NCI-H510A (cell line): ENCODE results near the gene ZNF343.

ENCODE experiments used
- DNase-seq: peaks from one replicate; lab custom pipeline; 2025; lab: John Stamatoyannopoulos, UW

Gene ZNF343

DNA sequence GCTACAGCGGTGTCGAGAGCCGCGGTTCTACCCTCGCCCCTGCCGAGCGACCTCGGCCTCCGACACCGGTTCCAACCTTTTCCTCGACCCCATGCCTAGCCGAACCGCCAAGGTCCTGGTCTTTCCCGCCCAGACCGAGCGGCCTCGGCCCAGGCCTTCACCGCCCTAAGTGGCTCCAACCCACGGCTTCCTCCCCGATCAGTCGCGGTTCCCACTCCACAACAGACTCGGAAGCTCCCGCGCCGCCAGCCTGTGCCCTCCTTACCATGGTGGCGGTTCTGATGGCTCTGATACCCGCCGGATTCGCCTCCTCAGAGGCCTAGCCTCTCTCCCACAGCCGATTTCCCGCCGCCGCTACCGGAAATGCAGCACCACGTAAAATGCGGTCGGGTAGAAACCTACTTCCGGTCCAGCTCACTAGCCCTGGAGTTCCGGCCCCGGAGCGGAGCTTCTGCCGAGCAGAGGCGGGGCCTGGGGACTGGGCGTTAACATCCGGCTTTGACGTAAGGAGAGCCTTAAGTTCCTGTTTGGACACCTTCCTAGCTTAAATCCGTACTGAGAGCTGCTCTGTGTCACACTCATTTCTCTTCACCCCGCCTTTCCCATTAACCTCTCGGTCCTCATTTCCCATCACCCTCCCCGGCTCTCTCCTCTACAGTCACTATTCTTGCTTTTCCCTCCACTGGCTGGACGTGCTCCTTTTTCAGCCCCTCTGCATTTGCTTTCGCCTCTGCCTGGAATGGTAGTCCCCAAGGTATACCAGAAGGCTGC lies 38.1 kb downstream of the ZNF343 start, which contains the start of gene SNRPB:
Gene SNRPB (minus strand): TSS at position 367 of the 771 bp plus-strand sequence. CDS start 99 bp downstream, at position 268.
- DNase-seq = peak; percentile 97

DNA sequence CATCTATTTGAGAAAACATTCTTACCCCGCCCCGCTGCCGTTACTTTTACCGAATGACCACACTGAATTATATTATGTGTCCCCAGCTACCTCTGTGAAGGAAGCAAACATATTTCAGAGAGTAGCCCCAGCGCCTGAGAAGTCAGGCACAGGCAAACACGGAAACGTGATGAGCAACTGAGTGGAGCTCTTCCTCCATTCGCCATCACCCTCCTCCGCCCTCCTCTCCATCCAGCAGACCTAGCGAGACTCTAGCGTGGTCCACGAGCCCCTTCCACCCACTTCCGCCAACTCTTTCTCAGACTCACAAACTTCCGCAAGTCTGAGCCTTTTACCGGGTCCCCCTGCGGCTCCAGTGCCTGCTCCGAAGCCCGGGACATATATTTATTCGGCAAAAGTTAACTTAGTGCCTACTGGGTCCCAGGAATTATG lies 38.7 kb downstream of the ZNF343 start:
- DNase-seq = peak; percentile 39

DNA sequence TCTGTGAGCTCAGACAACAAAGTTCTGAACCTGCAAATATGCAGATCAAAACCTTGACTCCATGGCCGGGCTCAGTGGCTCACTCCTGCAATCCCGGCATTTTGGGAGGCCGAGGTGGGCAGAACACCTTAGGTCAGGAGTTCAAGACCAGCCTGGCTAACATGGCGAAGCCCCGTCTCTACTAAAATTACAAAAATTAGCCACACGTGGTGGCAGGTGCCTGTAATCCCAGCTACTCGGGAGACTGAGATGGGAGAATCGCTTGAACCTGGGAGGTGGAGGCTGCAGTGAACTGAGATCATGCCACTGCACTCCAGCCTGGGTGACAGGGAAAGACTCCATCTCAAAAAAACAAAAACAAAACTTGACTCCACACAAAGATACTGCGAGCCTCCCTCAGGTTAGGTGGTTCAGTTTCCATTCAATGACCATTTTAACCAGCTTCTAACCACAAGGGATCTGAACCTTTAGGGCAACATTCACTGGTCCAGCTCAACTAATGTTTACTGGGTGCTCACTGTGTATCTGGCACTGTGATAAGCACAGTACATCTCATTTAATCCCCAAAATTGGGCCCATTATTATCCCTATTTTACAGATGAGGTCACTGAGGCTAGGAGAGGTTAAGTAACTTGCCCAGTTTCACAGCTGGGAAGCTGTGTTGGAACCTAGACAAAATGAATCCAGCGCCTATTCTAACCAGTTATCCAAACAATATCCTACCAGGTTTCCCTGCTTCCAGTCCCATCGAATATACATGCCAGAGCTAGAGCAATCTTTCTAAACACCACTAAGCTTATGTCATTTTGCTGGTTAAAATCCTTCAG lies 39.9 kb downstream of the ZNF343 start:
- no peak for DNase-seq

DNA sequence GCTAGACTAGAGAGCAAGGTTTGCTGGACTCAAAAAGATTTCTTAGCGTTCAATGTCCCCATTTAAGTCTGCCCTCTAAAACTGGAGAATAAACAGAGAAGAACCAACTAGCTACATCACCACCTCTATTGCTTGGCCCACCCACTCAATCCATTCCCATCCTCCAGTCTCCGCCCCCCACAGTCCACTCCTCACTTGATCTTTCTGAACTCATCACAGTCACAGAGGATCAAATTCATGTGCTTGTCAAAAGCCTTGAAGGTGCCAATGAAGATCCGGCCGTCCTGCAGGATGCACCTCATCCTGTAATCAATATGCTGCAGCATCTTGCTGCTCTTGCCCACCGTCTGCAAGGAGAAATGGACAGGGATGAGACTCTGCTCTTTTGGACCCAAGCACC lies 41.3 kb downstream of the ZNF343 start:
- no peak for DNase-seq

DNA sequence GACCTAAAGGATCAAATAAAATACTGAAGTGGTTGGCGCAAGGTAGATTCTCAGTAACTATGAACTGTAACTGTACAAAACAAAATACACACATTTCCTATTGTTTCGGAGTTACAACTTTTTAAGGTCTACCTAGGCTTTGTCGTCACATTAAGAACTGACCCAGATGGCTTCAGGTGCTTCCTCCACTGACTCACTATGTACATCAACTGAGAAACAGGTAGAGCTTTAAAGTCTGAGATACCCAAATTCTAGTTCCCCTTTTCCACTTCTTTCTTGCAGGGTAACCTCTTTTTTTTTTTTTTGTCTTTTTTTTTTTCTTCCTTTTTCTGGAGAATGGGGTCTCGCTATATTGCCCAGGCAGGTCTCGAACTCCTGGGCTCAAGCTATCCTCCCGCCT lies 43.6 kb downstream of the ZNF343 start:
- DNase-seq = no peak

DNA sequence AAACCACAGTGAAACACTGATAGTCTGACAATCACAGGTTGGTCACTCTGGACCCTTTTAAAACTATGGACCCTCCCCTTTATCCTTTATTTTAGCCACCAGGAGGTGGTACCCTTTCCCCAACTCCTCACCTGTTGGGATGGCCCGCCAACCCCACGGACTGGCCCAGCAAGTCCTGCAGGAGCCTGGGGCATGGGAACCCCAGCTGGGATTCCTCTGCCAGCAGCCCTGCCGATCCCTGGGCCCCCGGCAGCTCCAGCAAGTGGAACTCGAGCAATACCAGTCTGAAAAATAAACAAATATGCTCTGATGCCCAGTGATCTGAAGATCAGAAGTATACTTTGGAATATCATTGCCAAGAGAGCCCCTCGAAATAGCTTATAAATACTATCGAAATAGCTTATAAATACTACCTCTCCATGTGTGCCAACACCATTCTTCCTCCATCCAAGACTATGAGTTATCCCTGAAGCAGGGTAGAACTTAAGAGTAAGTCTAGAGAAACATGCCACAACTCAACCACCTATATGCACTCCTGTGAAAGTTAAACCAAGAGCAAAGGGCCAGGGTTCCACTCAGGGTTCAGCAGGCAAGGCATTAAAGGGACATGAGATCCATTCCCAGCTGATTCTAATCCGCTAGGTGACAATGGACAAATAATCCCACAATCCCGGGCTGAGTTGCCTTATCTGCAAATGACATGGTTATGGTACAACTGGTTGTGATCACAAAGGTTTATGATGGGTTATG lies 44.9 kb downstream of the ZNF343 start:
- DNase-seq = no peak

DNA sequence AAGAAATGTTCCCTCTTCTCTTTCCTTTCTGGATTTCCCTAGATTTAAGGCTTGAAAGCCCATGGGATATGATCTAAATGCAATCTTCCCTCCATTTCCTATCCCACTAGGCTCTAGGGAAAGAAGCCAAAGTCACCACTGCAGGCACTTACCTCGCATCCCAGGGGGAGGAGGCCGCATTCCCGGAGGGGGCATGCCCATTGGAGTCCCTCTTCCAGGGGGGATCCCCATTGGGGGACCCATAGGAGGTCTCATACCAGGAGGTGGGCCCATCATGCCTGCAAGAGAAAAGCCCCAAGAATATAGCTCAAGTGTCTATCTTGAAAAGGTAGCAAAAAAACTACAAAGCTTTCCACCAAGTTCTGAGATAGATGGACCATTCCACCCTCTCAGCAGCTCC lies 46.2 kb downstream of the ZNF343 start:
- no peak for DNase-seq

DNA sequence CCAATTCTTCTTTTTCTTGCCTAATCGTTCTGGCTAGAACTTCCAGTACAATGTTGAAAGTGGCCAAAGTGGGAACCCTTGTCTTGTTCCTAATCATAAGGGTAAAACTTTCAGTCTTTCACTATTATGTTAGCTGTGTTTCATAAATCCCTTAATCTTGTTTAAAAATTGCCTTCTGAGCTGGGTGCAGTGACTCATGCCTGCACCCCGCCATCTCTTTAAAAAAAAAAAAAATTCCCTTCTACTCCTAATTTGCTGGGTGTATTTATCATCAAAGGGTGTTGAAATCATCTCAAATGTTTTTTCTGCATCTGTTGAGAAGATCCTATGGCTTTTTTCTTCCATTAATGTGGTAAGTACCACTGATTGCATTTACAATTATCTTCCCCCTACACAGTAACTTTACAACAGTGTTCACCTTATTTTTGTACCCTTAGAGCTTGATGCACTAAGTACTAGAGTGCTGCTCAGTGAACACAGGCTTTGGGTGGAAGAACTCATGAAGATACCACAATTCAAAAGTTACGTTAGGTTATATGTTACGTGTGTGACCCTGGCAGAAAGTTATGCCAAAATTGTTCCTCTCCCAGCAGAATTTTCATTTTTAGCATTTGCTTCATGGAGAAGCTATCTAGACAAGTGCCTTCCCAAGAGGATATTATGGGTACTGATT lies 47.8 kb downstream of the ZNF343 start:
- DNase-seq = no peak

DNA sequence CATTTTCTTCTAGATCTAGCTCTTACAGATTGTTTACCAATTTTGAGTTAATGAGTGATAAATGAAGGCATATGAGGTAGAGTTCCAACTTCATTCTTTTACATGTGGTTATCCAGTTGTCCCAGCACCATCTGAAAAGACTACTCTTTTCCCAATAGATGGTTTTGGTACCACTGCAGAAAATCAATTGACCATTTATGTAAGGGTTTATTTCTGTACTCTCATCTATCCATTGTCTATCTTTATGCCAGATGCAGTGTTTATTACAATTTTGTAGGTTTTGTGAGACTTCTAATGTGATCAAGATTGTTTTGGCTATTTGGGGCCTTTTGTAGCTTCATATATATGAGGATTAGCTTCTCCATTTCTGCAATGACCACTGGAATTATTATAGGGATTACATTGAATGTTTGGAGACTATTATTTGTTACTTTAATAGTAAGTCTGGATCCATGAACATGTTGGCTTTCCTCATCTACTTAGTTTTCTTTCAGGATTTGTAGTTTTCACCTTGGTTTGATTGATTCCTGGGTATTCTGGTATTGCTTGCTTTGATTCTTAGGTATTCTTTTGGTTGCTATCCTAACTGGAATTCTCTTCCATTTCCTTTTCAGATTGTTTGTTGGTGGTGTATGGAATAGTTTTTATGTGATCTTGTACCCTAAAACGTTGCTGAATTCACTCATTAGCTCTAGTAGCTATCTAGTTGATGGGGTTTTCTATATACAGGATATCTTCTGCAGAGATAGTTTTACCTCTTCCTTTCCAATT lies 48.5 kb downstream of the ZNF343 start:
- no peak for DNase-seq

DNA sequence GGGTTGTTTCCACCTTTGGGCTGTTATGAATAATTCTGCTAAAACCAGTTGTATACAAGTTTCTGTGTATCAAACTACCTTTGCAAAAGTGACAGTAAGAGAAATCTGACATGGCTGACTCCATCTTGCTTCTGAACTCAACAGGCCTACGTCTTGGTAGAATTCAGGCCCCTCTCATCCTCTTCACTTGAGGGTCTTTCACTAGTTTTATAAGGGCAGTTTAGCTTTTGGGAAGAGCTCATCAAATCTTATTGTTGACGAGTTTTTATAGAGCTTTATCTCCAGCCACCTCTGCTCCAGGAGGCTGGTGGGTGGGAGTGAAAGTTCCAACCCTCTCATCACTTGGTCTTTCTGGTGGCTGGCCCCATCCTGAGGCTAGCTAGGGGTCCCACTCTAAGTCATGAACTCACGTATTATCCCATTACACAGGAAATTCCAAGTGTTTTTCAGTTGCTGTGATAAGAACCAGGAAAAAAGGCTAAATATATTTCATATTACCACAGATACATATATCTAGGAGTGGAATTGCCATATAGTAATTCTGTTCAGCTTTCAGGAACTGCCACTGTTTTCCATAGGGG lies 49.7 kb downstream of the ZNF343 start:
- DNase-seq = no peak

DNA sequence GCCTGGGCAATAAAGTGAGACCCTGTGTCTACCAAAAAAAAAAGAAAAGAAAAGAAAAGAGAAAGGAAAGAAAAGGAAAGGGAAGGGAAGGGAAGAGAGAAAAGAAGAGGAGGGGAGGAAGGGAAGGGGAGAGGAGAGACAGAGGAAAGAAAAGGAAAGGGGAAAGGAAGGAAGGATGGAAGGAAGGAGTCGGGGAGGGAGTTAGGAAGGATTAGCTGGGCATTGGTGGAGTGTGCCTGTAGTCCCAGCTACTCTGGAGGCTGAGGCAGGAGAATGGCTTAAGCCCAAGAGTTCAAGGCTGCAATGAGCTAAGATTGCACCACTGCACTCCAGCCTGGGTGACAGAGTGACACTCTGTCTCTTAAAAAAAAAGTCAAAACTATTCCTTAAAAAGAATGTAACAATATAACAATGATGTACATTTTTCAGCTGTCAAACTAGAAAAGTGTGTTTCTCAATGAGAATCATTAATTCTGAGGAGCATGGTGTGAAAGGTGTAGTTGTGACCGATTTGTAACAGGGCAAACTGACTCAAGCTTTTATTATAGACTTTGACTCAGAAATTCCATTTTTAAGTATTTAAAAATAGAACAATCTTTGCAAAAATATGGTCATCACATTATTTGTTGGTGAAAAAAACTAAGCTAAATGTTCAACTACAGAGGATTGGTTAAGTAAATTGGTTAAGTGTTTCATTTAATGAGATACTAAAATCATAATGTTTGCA lies 52.8 kb downstream of the ZNF343 start:
- DNase-seq = no peak

DNA sequence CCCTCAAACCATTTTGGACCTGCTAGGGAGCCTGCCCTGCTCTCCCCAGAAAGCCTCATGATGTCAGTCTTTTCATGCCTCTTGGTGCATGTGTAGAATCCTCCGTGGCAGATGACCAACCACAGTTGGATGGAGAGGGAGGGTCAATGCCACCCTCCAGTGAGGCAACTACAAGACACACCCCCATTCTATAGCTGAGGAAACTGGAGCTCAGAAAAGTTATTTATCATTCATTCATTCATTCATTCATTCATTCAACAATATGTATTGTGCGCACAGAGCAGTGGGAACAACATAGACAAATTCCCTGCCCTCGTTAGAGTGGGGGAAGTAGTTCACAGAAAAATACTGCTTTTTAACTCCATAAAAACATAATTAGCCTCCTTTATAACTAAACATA lies 54.9 kb downstream of the ZNF343 start:
- no peak for DNase-seq

DNA sequence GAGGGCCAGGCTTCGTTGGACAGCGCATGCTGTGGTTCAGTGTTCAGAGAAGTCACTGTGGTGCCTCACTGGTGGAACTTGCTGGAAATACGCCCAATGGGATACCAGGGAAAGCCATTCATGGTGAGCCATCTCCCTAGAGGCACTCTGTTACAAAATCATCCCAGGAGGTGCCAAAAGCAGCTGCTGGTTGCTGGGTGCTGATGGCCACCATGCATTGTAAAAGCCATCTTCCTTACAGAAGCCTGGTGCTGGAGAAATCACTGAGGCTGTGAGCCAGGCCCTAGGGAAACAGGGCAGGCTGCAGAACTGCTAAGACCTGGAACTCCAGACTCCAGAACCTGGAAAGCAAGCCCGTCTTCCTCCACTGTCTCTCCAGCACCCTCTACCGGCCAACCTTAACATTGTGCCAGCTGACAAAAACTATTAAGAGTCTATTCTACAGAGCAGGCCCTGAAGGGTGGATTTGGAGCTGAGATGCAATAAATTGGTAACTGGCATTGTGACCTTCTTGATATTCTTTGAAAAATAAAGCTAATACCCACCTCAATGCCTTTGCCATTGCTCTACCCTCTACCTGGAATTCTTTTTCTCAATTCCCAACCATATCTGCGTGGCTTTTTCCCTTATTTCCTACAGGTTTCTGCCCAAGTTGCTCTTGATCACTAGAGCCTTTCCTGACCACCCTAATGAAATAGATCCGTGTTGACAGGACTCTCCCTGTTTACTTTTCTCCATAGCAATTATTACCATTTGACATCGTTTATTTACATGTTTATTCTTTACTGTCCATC lies 56.6 kb downstream of the ZNF343 start:
- peak; percentile 19 for DNase-seq

DNA sequence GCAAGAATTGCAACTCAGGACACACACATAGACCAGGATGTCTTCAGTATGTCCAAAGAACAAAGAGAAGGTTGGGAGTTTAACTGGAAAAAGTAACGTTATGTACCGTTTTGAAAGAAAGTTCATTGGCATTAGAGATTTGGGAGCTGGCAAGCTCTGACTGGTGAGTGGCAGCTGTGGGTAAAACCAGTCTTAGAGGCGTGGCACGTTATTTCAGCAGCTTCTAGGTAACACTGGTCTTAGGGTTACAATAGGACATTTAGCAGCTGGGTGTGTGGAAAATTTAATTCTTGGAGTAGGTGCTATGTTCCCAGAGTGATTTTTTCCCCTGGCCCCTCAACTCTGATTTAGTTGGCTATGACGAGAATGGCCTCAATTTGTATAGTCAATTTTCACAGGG lies 57.3 kb downstream of the ZNF343 start:
- no peak for DNase-seq

DNA sequence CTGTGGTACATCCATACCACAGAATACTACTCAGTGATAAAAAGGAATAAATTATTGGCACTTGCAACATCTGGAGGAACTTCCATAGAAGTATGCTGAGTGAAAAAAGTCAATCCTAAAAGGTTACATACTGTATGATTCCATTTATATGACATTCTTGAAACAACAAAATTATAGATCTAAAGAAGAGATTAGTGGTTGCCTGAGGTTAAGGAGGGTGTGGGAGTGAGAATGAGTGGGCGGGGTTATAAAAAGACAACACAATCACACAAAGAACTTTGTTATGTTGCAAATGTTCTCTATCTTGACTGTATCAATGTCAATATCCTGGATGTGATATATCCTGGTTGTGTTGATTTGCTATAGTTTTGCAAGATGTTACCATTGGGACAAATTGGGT lies 59.3 kb downstream of the ZNF343 start:
- no peak for DNase-seq

DNA sequence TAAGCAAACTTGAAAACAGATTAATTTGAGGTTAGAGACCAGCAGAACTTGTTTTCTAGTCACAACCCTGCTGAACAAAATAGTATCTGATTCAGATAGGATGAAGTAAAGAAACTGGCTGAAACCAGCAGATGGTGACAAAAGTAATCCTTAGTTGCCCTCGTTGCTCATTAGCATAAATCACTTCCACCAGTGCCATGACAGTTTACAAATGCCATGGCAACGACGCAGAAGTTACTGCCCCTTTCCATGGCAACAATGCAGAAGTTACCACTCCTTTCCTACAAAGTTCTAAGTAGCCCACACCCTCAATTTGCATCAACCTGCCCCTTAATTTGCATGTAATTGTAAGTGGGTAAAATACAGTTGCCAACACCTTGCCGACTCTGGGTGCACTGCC lies 61.9 kb downstream of the ZNF343 start:
- no peak for DNase-seq
